GM10847 (cell line): ENCODE results near the gene COBLL1.

Experiments used
- POLR2A ChIP-seq: IDR thresholded peaks from 2 replicates; pipeline ENCODE4 v1.6.1; 2011; ENCODE audit not compliant: insufficient read length; ENCODE audit errors: extremely low read depth

Gene COBLL1

DNA sequence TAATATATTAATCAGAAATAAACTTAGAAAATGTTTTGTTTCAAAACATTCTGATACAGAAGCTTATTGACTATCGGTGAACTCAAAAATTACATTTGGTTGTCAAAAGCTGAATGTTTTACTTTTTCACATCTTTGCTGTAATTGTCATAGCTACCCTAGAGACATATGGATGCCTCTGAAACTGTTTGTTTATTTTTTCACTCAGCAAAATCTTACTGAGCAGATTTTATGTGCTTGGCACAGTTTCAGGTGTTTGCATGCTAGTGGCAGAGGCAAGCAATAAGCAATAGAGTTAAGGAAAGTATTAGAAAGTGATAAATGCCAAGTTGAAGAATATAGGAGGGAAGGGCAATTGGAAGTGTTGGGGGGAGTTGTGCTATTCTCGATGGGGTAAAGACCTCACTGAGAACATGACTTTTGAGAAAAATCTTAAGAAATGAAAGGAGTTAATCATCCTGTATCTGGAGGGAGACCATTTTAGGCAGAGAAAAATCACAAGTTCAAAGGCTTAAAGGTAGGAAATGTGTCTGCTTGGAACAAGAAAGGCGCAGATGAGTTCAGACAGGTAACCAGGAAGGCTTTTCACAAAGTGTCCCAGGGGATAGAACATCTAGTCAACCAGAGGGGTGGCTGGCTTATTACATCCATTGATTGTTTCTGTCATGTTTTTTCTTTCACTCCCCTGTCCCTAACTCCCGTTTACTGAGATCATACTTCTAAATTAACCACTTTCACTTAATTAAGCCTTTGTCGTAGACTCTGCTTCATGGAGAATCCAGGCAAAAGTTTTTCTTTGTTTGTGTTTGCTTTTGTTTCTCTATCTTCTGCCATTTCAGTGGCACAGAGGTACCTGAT lies 27.2 kb upstream of the COBLL1 start:
- TF ChIP-seq POLR2A: no peak

DNA sequence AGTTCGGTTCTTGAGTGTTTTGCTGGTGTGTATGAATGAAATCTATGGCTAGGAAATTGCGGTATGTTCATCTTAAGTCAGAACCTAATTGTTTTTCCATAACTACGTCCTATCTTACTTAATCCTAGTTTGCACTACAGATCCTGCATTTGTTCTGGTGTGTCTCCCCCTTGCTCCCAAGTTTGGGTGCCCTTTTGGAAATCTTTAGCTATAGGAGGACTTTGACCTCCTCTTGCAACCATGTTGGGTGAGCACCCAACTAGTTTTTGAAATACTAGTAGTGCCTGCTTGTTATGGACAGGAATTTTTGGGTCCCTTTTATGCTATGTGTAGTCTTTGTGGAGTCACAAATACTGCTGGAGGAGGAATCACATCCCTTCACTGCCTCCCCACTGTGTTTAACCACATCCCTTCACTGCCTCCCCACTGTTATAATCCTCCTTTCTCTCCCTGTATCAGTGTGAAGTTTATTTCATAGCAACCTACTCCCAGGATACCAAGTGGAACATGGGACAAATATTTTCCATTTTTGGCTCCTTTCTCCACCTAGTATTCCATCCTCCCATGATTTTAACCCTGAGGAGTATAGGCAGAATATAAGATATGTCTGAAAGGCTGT lies 26.3 kb upstream of the COBLL1 start:
- no peak for TF ChIP-seq POLR2A

GRCh38 chr2:164860694-164861042 lies 19.0 kb upstream of the COBLL1 start:
- no peak for TF ChIP-seq POLR2A

DNA sequence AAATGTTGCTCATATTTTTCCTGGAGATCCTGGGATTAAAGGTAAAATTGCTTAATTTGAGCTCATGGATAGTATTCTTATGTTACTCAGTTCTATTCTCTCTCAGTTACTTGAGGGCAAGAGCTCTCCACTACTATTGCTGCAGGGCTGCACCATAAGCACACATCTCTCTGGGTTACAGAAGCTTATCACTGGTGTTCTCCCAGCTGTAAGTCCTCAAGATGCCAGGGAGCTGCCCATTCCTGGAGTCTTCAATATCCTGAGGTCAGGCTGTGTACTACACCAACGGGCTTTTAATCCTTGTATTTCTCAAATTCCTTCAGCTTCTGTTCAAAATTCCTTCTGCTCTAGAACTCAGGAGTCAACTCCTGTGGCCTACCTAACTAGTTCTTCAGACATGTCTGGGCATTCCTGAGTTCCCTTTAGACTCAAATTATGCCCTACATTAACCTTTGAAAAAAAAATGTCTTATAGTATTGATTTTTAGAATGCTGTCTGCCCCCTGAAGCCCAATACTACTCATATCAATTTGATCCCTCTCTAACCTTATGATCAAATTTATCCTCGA lies 17.7 kb upstream of the COBLL1 start:
- TF ChIP-seq POLR2A: no peak

DNA sequence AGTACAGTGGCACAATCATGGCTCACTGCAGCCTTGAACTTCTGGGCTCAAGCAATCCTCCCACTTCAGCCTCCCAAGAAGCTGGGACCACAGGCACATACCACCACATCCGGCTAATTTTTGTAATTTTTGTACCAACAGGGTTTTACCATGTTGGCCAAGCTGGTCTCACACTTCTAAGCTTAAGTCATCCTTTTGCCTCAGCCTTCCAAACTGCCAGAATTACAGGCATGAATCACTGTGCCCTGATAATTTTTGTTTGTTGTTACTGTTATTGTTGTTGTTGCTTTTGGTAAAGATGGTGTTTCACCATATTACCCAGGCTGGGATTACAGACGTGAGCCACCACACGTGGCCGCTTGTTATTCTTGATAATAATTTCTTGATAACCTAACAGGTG lies 10.5 kb upstream of the COBLL1 start:
- no peak for TF ChIP-seq POLR2A

DNA sequence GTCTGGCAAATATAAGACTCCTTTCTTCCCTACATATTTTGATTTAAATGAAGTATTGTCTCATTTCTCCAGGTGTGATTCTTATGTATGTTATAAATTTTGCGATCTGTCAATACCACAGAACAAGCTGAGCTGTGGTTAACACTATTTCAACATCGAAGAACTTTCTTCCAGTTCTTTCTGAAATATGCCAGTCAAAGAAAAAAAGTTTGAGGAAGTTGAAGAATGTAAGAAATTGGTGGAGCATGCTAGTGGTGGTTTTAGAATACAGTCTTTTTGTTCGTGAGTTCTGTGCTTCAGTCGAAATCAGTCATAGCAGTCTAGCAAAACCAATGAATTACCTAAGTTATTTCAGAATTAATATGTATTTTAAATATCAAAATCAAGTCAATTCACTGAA lies 8.6 kb upstream of the COBLL1 start:
- no peak for TF ChIP-seq POLR2A

DNA sequence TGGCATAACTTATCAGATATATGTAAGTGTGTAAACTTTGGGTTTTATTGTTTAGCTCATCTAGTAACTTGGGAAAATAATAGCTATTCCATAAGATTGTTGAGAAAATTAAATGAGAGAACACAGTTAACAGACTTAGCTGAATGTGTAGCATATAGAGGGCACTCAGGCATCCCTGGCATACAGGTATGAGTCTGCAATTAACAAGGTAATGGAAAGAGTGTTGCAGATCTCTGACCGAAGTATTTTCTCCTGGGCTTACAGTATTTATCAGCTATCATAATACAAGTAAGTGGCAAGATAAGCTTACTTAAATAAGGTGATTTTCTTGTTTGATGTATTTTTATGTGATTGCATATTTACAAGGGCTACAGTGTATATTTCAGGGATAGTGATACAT lies 7.9 kb upstream of the COBLL1 start:
- TF ChIP-seq POLR2A: no peak

GRCh38 chr2:164847981-164848741 lies 6.5 kb upstream of the COBLL1 start:
- TF ChIP-seq POLR2A: no peak

- no peak for TF ChIP-seq POLR2A
Observed at GRCh38 chr2:164847291-164847690, 5.7 kb upstream of the COBLL1 start.

DNA sequence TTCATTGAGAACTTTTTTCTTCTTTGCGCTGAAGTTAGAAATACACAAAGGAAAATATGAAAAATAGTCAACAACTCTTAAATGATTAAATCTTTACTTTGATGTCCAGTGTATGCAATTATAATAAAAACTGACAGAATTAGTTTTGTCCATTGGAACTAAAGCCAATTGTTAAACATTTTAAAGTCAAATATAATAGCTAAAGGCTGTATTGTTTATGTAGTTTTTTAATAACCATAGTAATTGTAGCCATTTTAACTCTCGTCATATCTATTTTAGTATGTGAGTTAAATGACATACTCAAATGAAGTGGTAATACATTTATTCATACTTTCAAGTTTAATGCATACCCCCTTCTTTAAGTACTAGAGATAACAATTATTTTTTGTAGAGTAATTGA lies 4.7 kb upstream of the COBLL1 start:
- TF ChIP-seq POLR2A: no peak

- TF ChIP-seq POLR2A: no peak
Observed at GRCh38 chr2:164843346-164843911, 1.8 kb upstream of the COBLL1 start.

DNA sequence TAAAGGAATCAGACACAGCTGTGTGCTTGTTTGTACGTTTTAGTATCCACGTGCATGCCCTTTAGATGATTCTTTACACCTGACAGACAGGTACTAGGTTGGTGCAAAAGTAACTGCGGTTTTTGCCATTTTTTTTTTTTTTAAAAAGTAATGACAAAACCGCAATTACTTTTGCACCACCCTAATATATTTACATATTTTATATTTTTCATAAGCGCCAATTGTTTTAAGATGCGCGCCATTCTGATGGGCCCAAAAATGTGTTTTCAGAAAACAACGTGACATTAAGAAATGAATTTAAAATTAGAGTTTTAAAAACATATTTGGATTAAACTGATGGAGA lies 972 bp upstream of the COBLL1 start:
- TF ChIP-seq POLR2A: no peak

- no peak for TF ChIP-seq POLR2A
Observed at GRCh38 chr2:164840930-164841718, 499 bp downstream of the COBLL1 start.

- no peak for TF ChIP-seq POLR2A
Observed at GRCh38 chr2:164840458-164840929, 1.1 kb downstream of the COBLL1 start.
